Gastrocnemius medialis (tissue), 4 donors: Measurements from ENCODE around the gene RAD51B. TPM values are rescaled to one million over a fixed set of nuclear protein-coding genes. Genes with fewer than 3 reads are reported as not detected.

Experiments used
- ATAC-seq, 2 donors: fragments of 150-250 bp; one replicate each; pipeline ENCODE4 v1.9.1; 2016
- DNase-seq, 2 donors: peaks; one replicate each; pipeline ENCODE4 v3.0.0-alpha.2; 2019
- H3K27ac ChIP-seq, 4 donors: fragments of 200-600 bp; sonication (generic); 1 replicate in 1 of 4; 2 replicates in 3 of 4; pipeline ENCODE4 v1.5.1; 2016 to 2018; ENCODE audit warnings: mild to moderate bottlenecking in 2 of 4, moderate library complexity in 1 of 4
- H3K27me3 ChIP-seq, 3 donors: fragments of 200-600 bp; sonication (generic) in 2 of 3; 1 replicate in 1 of 3; 2 replicates in 2 of 3; pipeline versions ENCODE4 v1.5.1 to v1.6.0; 2016 to 2019; ENCODE audit warnings: mild to moderate bottlenecking in 1 of 3, moderate library complexity in 1 of 3
- H3K36me3 ChIP-seq, 2 donors: fragments of 200-600 bp; sonication (generic) in 1 of 2; one replicate each; pipeline ENCODE4 v1.5.1; 2017 to 2018
- H3K4me1 ChIP-seq, 2 donors: fragments of 200-600 bp; sonication (generic) in 1 of 2; one replicate each; pipeline ENCODE4 v1.5.1; 2016 to 2017; ENCODE audit warnings: mild to moderate bottlenecking in 2 of 2
- H3K4me3 ChIP-seq, 4 donors: fragments of 200-600 bp; sonication (generic) in 3 of 4; 1 replicate in 1 of 4; 2 replicates in 3 of 4; pipeline ENCODE4 v1.5.1; 2016 to 2019; ENCODE audit warnings: mild to moderate bottlenecking in 2 of 4
- H3K9me3 ChIP-seq, 3 donors: fragments of 200-600 bp; sonication (generic) in 2 of 3; 1 replicate in 1 of 3; 2 replicates in 2 of 3; pipeline ENCODE4 v1.5.1; 2016 to 2019
- CTCF ChIP-seq, 5 experiments: fragments of 450-650 bp in 3 of 5; fragments of 200-600 bp in 2 of 5; sonication (generic) in 2 of 5; IDR thresholded peaks in 4 of 5; conservative IDR thresholded peaks in 1 of 5; 1 replicate in 4 of 5; 2 replicates in 1 of 5; pipeline ENCODE4 v1.5.1; 2016 to 2019; ENCODE audit warnings: antibody characterized with exemption in 5 of 5, mild to moderate bottlenecking in 3 of 5, moderate library complexity in 3 of 5
- POLR2A ChIP-seq, 2 donors: fragments of 450-650 bp; IDR thresholded peaks; one replicate each; pipeline ENCODE4 v1.6.1; 2017; ENCODE audit warnings: antibody characterized with exemption in 2 of 2, mild to moderate bottlenecking in 2 of 2, moderate library complexity in 2 of 2
- in situ Hi-C, 4 donors: fragments of 200-750 bp; cut with MboI; loops; one replicate each; pipeline versions ENCODE4 v1.15.0 to v1.8.0; 2017; ENCODE audit warnings: low sequenced_read_pairs in 4 of 4
- intact Hi-C: fragments of 100-400 bp; cut with DNase I; formaldehyde crosslinking; loops from one replicate; pipeline ENCODE4 v1.15.1; 2023; ENCODE audit warnings: low total_unique reads
- total RNA-seq, 4 donors: library from RNA; depleted of rRNA; stranded (reverse); fragments of >200 nt; gene quantifications; one replicate each; pipeline versions ENCODE4 v1.1.0 to v1.2.3, GENCODE V29; 2016

The RAD51B gene
- total RNA-seq, 4 donors from 2014 or later, result 1.6 to 3.3 (median 2.4) TPM

GRCh38 chr14:68665792-68666204 lies 846.2 kb downstream of the RAD51B start:
- intact Hi-C loops (loop anchor here (5.0 kb wide), 1 partner anchor 418 kb away; no protein-coding TSS in a partner anchor), in situ Hi-C loops (no loop called here)
- H3K9me3 ChIP-seq, result no peaks in the 10 kb centered on the region
- H3K4me1 ChIP-seq, result peaks cover 23 to 44% of the 10 kb centered on the region in 2 donors
- H3K27ac ChIP-seq, result peak overlapping the region; percentile 3 to 57 (median 40)
- DNase-seq, result no peak
- TF ChIP-seq POLR2A (IDR thresholded peaks at IDR 0.05) (no peak), CTCF (IDR thresholded peaks at IDR 0.05 in 4 of 5, conservative IDR thresholded peaks at IDR 0.05 in 1 of 5) (no peak)
- no peaks in the 10 kb centered on the region for H3K36me3 ChIP-seq
- no peak overlapping the region for H3K4me3 ChIP-seq
- peak; percentile 61 to 62 for ATAC-seq
- H3K27me3 ChIP-seq, result no peaks in the 10 kb centered on the region

DNA sequence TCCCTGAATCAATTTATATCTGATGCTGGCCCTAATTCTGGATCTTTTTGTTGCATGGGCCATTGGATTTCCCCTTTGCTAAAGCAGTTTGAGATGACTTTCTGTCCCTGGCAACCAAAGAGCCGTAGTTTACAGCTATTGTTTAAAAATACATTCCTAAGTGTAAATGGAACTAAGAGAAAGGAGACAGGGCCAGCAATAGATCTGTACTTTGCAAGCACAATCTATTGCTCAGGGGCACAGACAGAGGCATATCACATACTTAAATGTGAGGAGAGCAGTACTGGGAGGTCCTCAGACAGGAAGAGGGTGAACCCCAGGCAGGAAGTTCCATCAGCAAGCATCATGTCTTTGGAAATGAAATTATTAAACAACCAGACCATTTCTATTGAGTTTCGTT lies 846.7 kb downstream of the RAD51B start:
- DNase-seq (no peak), ATAC-seq (no peak)
- TF ChIP-seq CTCF (IDR thresholded peaks at IDR 0.05 in 4 of 5, conservative IDR thresholded peaks at IDR 0.05 in 1 of 5) (no peak), POLR2A (IDR thresholded peaks at IDR 0.05) (no peak)
- in situ Hi-C loops, result no loop called here
- Histone ChIP-seq H3K4me3 (no peak overlapping the region), H3K36me3 (no peaks in the 10 kb centered on the region), H3K27ac (peak overlapping the region; percentile 3 to 57 (median 40)), H3K9me3 (no peaks in the 10 kb centered on the region), H3K4me1 (peaks cover 27 to 48% of the 10 kb centered on the region in 2 donors), H3K27me3 (no peaks in the 10 kb centered on the region)
- intact Hi-C loops, result loop anchor here (5.0 kb wide), 1 partner anchor 419 kb away; no protein-coding TSS in a partner anchor

- ATAC-seq, result no peak
- H3K4me3 ChIP-seq, result no peak overlapping the region
- TF ChIP-seq CTCF (IDR thresholded peaks at IDR 0.05 in 4 of 5, conservative IDR thresholded peaks at IDR 0.05 in 1 of 5) (no peak), POLR2A (IDR thresholded peaks at IDR 0.05) (no peak)
- H3K9me3 ChIP-seq, result no peaks in the 10 kb centered on the region
- in situ Hi-C loops (no loop called here), intact Hi-C loops (loop anchor here (5.0 kb wide), 1 partner anchor 420 kb away; no protein-coding TSS in a partner anchor)
- no peaks in the 10 kb centered on the region for H3K36me3 ChIP-seq
- DNase-seq, result no peak
- H3K27ac ChIP-seq, result peak overlapping the region in 3 of 4 donors; percentile 3 to 57 (median 25)
- no peaks in the 10 kb centered on the region for H3K27me3 ChIP-seq
- peaks cover 34 to 55% of the 10 kb centered on the region in 2 donors for H3K4me1 ChIP-seq
These were observed 847.3 kb downstream of the RAD51B start for GRCh38 chr14:68666899-68667298.

- Histone ChIP-seq H3K27ac (peak overlapping the region in 3 of 4 donors; percentile 25 to 57 (median 29)), H3K27me3 (no peaks in the 10 kb centered on the region), H3K36me3 (no peaks in the 10 kb centered on the region), H3K4me1 (peaks cover 38 to 59% of the 10 kb centered on the region in 2 donors), H3K9me3 (no peaks in the 10 kb centered on the region), H3K4me3 (no peak overlapping the region)
- no peak for TF ChIP-seq POLR2A (IDR thresholded peaks at IDR 0.05)
- TF ChIP-seq CTCF (IDR thresholded peaks at IDR 0.05 in 4 of 5, conservative IDR thresholded peaks at IDR 0.05 in 1 of 5), result no peak
- intact Hi-C loops (loop anchor here (5.0 kb wide), 1 partner anchor 420 kb away; no protein-coding TSS in a partner anchor), in situ Hi-C loops (no loop called here)
- no peak for DNase-seq
- ATAC-seq, result no peak
These were observed 847.8 kb downstream of the RAD51B start for GRCh38 chr14:68667313-68667791.
